ENCODE measurements around the gene IMMP2L.

DNA sequence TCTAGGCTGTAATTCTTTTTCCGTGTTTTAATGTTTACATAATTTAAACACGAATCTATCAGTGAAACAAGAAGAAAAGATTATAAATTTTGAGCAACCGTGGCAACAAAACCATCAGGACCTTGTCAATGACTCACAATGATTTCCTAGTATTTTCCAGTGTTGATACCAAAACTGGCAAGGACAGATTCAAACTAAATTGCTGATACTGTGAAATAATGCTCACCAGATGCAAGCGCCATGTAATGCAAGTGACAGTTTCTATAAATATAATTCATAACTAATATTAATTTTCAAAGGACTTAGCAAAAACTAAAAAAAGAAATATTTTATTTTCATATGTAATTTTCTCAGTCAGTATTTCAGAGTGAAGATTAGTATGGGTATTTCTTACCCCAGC is 267.8 kb downstream of the IMMP2L start:
- no peak for TF ChIP-seq MXI1 (IDR thresholded peaks at IDR 0.05; ENCODE audit: borderline replicate concordance, low read depth, low read length)
- TF ChIP-seq POLR2A (IDR thresholded peaks at IDR 0.05; ENCODE audit: low read depth, low read length): no peak
- TF ChIP-seq RCOR1 (IDR thresholded peaks at IDR 0.05; ENCODE audit: insufficient replicate concordance, low read length): no peak
- TF ChIP-seq, protein P1, sequence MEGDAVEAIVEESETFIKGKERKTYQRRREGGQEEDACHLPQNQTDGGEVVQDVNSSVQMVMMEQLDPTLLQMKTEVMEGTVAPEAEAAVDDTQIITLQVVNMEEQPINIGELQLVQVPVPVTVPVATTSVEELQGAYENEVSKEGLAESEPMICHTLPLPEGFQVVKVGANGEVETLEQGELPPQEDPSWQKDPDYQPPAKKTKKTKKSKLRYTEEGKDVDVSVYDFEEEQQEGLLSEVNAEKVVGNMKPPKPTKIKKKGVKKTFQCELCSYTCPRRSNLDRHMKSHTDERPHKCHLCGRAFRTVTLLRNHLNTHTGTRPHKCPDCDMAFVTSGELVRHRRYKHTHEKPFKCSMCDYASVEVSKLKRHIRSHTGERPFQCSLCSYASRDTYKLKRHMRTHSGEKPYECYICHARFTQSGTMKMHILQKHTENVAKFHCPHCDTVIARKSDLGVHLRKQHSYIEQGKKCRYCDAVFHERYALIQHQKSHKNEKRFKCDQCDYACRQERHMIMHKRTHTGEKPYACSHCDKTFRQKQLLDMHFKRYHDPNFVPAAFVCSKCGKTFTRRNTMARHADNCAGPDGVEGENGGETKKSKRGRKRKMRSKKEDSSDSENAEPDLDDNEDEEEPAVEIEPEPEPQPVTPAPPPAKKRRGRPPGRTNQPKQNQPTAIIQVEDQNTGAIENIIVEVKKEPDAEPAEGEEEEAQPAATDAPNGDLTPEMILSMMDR (conservative IDR thresholded peaks at IDR 0.05; ENCODE audit: low read depth, low read length): no peak
- TF ChIP-seq, protein P2, sequence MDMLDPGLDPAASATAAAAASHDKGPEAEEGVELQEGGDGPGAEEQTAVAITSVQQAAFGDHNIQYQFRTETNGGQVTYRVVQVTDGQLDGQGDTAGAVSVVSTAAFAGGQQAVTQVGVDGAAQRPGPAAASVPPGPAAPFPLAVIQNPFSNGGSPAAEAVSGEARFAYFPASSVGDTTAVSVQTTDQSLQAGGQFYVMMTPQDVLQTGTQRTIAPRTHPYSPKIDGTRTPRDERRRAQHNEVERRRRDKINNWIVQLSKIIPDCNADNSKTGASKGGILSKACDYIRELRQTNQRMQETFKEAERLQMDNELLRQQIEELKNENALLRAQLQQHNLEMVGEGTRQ (IDR thresholded peaks at IDR 0.05; ENCODE audit: low read depth, low read length): no peak
- TF ChIP-seq CEBPB (IDR thresholded peaks at IDR 0.05; ENCODE audit: low read depth, low read length): no peak
- no peak for TF ChIP-seq MAFK (IDR thresholded peaks at IDR 0.05; ENCODE audit: low read depth, low read length)
- no peak for TF ChIP-seq RAD21 (IDR thresholded peaks at IDR 0.05; ENCODE audit: low read length)
